Gastroesophageal sphincter (tissue), 3 donors: ENCODE results near the gene IFT88.

Experiments used
- CTCF ChIP-seq, 4 experiments: fragments of 200-600 bp in 2 of 4; fragments of 450-650 bp in 2 of 4; sonication (generic) in 1 of 4; IDR thresholded peaks; one replicate each; pipeline ENCODE4 v1.5.1; 2017 to 2019; ENCODE audit warnings: antibody characterized with exemption in 4 of 4, mild to moderate bottlenecking in 2 of 4, moderate library complexity in 2 of 4
- EP300 ChIP-seq: sonication (generic); formaldehyde crosslinking; IDR thresholded peaks from one replicate; pipeline ENCODE4 v1.6.1; 2017; ENCODE audit warnings: antibody characterized with exemption, mild to moderate bottlenecking
- POLR2A ChIP-seq, 2 donors: fragments of 450-650 bp; IDR thresholded peaks; one replicate each; pipeline ENCODE4 v1.6.1; 2017; ENCODE audit warnings: antibody characterized with exemption in 2 of 2, mild to moderate bottlenecking in 2 of 2, moderate library complexity in 1 of 2

- TF ChIP-seq CTCF (IDR thresholded peaks at IDR 0.05) (no peak), POLR2A (IDR thresholded peaks at IDR 0.05) (no peak), EP300 (no peak)
These were observed 122.3 kb downstream of the IFT88 start for GRCh38 chr13:20689291-20689690.
